EH (cell line): Measurements from ENCODE around the gene RASGRP3.
"Not testable (repeated sequence)": the region's sequence is repeated elsewhere in the genome, so short reads cannot be mapped to it uniquely, and the experiment has no call there.

Experiments
- DNase-seq: peaks from one replicate; pipeline ENCODE4 v3.0.0-alpha.2; 2015; ENCODE audit warnings: low read depth

Gene RASGRP3

GRCh38 chr2:33476131-33476792, at the start of gene RASGRP3:
Gene RASGRP3 (plus strand): TSS chr2:33476649. CDS start chr2:33515137, 38,488 bp downstream.
- peak; percentile 90 for DNase-seq

- peak; percentile 75 for DNase-seq
These were observed 49.7 kb upstream of the RASGRP3 start for GRCh38 chr2:33426666-33427231.

- DNase-seq = no peak
These were observed 46.4 kb upstream of the RASGRP3 start for GRCh38 chr2:33430077-33430476.

- DNase-seq = no peak
These were observed 45.6 kb upstream of the RASGRP3 start for GRCh38 chr2:33430856-33431255.

- DNase-seq = no peak
These were observed 43.6 kb upstream of the RASGRP3 start for GRCh38 chr2:33432871-33433270.

- no peak for DNase-seq
These were observed 42.9 kb upstream of the RASGRP3 start for GRCh38 chr2:33433279-33434235.

- DNase-seq = no peak
These were observed 40.9 kb upstream of the RASGRP3 start for GRCh38 chr2:33435518-33435917.

GRCh38 chr2:33436083-33436482, 40.4 kb upstream of the RASGRP3 start:
- no peak for DNase-seq

GRCh38 chr2:33437297-33437696, 39.2 kb upstream of the RASGRP3 start:
- DNase-seq = peak; percentile 95

- no peak for DNase-seq
These were observed 38.6 kb upstream of the RASGRP3 start for GRCh38 chr2:33437815-33438214.

GRCh38 chr2:33441235-33441810, 35.1 kb upstream of the RASGRP3 start:
- peak; percentile 80 for DNase-seq

- not testable (repeated sequence) for DNase-seq
These were observed 34.4 kb upstream of the RASGRP3 start for GRCh38 chr2:33442052-33442451.

- no peak for DNase-seq
These were observed 33.8 kb upstream of the RASGRP3 start for GRCh38 chr2:33442528-33443079.

GRCh38 chr2:33443274-33443829, 33.1 kb upstream of the RASGRP3 start:
- DNase-seq = no peak

GRCh38 chr2:33444967-33445366, 31.5 kb upstream of the RASGRP3 start:
- DNase-seq = no peak

GRCh38 chr2:33448220-33448899, 28.1 kb upstream of the RASGRP3 start:
- DNase-seq = no peak

GRCh38 chr2:33451214-33451613, 25.2 kb upstream of the RASGRP3 start:
- no peak for DNase-seq

GRCh38 chr2:33451825-33452224, 24.6 kb upstream of the RASGRP3 start:
- no peak for DNase-seq

GRCh38 chr2:33452545-33452944, 23.9 kb upstream of the RASGRP3 start:
- DNase-seq = no peak

- no peak for DNase-seq
These were observed 22.5 kb upstream of the RASGRP3 start for GRCh38 chr2:33453905-33454479.
